NCI-H1694 treated with DMSO at 0.1 percent for 48 hours (cell line): ENCODE results near the gene JPH2.
"Not testable (repeated sequence)": the region's sequence is repeated elsewhere in the genome, so short reads cannot be mapped to it uniquely, and the experiment has no call there.

Experiments used
- DNase-seq: peaks from one replicate; lab custom pipeline; 2025; lab: John Stamatoyannopoulos, UW

JPH2 gene

GRCh38 chr20:44159125-44159524 is 27.9 kb downstream of the JPH2 start:
- no peak for DNase-seq

GRCh38 chr20:44157061-44157460 is 29.9 kb downstream of the JPH2 start:
- no peak for DNase-seq

GRCh38 chr20:44154521-44155001 is 32.4 kb downstream of the JPH2 start:
- no peak for DNase-seq

GRCh38 chr20:44153636-44154043 is 33.3 kb downstream of the JPH2 start:
- no peak for DNase-seq

- DNase-seq = no peak
Measured at GRCh38 chr20:44151621-44152416, 35.2 kb downstream of the JPH2 start.

- DNase-seq = no peak
Measured at GRCh38 chr20:44146272-44146671, 40.7 kb downstream of the JPH2 start.

GRCh38 chr20:44145131-44145775 is 41.7 kb downstream of the JPH2 start:
- no peak for DNase-seq

- no peak for DNase-seq
Measured at GRCh38 chr20:44143936-44144335, 43.1 kb downstream of the JPH2 start.

- DNase-seq = no peak
Measured at GRCh38 chr20:44142413-44142812, 44.6 kb downstream of the JPH2 start.

- DNase-seq = no peak
Measured at GRCh38 chr20:44141873-44142272, 45.1 kb downstream of the JPH2 start.

- DNase-seq = no peak
Measured at GRCh38 chr20:44138867-44139266, 48.1 kb downstream of the JPH2 start.

GRCh38 chr20:44137266-44137801 is 49.7 kb downstream of the JPH2 start:
- DNase-seq = no peak

- no peak for DNase-seq
Measured at GRCh38 chr20:44136579-44137265, 50.3 kb downstream of the JPH2 start.

GRCh38 chr20:44135417-44136204 is 51.4 kb downstream of the JPH2 start:
- DNase-seq = no peak

GRCh38 chr20:44135012-44135412 is 52.0 kb downstream of the JPH2 start:
- DNase-seq = no peak

GRCh38 chr20:44133424-44133823 is 53.6 kb downstream of the JPH2 start:
- no peak for DNase-seq

- no peak for DNase-seq
Measured at GRCh38 chr20:44131704-44132103, 55.3 kb downstream of the JPH2 start.

- DNase-seq = no peak
Measured at GRCh38 chr20:44129911-44130718, 56.9 kb downstream of the JPH2 start.

- DNase-seq = not testable (repeated sequence)
Measured at GRCh38 chr20:44129300-44129699, 57.7 kb downstream of the JPH2 start.

- no peak for DNase-seq
Measured at GRCh38 chr20:44126445-44126844, 60.5 kb downstream of the JPH2 start.
